ENCODE data around the gene STK35.

DNA sequence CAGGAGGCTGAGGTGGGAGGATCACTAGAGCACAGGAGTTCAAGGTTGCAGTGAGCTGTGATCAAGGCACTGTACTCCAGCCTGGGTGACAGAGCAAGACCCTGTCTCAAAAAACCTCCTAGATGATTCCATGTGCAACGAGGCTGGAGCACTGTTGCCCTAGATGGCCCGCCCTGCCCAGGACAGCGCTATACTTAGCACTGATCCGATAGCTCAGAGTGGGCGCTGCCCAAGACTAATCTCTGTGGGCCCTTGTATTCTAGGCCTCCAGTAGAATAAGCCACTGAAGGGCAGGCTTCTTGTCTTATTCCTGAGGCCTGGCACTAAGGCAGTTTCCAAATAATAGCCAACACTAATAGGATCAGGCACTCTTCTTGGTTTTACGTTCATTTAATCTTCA lies 41.0 kb downstream of the STK35 start:
- TF ChIP-seq, protein P1, sequence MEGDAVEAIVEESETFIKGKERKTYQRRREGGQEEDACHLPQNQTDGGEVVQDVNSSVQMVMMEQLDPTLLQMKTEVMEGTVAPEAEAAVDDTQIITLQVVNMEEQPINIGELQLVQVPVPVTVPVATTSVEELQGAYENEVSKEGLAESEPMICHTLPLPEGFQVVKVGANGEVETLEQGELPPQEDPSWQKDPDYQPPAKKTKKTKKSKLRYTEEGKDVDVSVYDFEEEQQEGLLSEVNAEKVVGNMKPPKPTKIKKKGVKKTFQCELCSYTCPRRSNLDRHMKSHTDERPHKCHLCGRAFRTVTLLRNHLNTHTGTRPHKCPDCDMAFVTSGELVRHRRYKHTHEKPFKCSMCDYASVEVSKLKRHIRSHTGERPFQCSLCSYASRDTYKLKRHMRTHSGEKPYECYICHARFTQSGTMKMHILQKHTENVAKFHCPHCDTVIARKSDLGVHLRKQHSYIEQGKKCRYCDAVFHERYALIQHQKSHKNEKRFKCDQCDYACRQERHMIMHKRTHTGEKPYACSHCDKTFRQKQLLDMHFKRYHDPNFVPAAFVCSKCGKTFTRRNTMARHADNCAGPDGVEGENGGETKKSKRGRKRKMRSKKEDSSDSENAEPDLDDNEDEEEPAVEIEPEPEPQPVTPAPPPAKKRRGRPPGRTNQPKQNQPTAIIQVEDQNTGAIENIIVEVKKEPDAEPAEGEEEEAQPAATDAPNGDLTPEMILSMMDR (IDR thresholded peaks at IDR 0.05; ENCODE audit: poor library complexity, severe bottlenecking) = no peak
- TF ChIP-seq POLR2AphosphoS5 (IDR thresholded peaks at IDR 0.05) = no peak

Data from neural cell (in vitro differentiated cells).